ENCODE data around the gene TRAM2. TPM values are rescaled to one million over a fixed set of nuclear protein-coding genes. Genes with fewer than 3 reads are reported as not detected.

The TRAM2 gene
- total RNA-seq, 6 experiments from 2014 or later: 16.1 to 24.8 (median 17.8) TPM

DNA sequence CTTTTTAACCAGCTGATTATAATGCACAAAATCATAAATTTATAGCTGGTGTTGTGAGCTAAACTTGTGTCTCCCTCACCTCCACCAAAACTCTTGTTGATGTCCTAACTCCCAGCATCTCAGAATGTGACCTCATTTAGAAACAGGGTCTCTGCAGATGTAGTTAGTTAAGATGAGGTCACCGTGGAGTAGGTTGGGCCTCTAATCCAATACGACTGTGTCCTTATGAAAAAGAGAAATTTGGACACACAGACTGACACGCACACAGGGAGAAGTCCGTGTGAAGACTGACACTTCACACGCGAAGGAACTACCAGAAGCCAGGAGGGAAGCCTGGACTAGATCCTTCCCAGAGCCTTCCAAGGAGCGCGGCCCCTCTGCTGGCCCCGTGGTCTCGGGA, 46.5 kb downstream of the TRAM2 start:
- intact Hi-C loops (cut with DNase I): no loop called here
- TF ChIP-seq POLR2A (IDR thresholded peaks at IDR 0.05): no peak
- TF ChIP-seq, protein P1, sequence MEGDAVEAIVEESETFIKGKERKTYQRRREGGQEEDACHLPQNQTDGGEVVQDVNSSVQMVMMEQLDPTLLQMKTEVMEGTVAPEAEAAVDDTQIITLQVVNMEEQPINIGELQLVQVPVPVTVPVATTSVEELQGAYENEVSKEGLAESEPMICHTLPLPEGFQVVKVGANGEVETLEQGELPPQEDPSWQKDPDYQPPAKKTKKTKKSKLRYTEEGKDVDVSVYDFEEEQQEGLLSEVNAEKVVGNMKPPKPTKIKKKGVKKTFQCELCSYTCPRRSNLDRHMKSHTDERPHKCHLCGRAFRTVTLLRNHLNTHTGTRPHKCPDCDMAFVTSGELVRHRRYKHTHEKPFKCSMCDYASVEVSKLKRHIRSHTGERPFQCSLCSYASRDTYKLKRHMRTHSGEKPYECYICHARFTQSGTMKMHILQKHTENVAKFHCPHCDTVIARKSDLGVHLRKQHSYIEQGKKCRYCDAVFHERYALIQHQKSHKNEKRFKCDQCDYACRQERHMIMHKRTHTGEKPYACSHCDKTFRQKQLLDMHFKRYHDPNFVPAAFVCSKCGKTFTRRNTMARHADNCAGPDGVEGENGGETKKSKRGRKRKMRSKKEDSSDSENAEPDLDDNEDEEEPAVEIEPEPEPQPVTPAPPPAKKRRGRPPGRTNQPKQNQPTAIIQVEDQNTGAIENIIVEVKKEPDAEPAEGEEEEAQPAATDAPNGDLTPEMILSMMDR (IDR thresholded peaks at IDR 0.05): no peak
- ATAC-seq (no peak), DNase-seq (no peak)
- Histone ChIP-seq H3K36me3 (no peaks in the 10 kb centered on the region), H3K4me3 (no peak overlapping the region), H3K9me3 (no peaks in the 10 kb centered on the region), H3K27me3 (no peaks in the 10 kb centered on the region), H3K4me1 (no peaks in the 10 kb centered on the region), H3K27ac (no peak overlapping the region)
- 100% methylated on average over 5 of the region's 10 CpGs for WGBS (ENCODE audit: insufficient coverage, low coverage, low lambda C conversion rate, missing lambda C conversion rate)

DNA sequence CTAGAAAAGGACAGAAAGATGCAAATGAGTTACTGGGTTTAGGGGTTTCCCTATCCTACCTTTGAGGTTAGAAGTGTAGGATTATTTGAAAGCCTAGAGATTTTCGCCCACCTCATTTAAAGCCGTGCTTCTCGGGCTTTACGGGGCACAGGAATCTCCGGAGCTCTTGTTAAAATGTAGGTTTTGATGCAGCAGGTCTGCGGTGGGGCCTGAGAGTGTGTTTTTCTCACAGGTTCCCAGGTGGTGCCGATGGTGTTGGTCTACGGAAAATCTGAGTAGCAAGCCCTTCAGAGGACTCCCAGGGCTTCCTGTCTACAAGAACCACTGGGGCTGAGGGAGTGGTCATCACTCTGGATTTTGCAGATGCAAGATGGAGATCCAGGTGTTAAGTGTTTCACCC, 47.5 kb downstream of the TRAM2 start:
- H3K36me3 ChIP-seq: no peaks in the 10 kb centered on the region
- no peak overlapping the region for H3K4me3 ChIP-seq
- intact Hi-C loops (cut with DNase I): no loop called here
- WGBS (ENCODE audit: insufficient coverage, low coverage, low lambda C conversion rate, missing lambda C conversion rate): 93% methylated on average over 8 of the region's 8 CpGs
- DNase-seq (no peak), ATAC-seq (no peak)
- no peaks in the 10 kb centered on the region for H3K4me1 ChIP-seq
- TF ChIP-seq POLR2A (IDR thresholded peaks at IDR 0.05): no peak
- TF ChIP-seq, protein P1 (IDR thresholded peaks at IDR 0.05): no peak
- H3K27me3 ChIP-seq: no peaks in the 10 kb centered on the region
- no peak overlapping the region for H3K27ac ChIP-seq
- no peaks in the 10 kb centered on the region for H3K9me3 ChIP-seq

GRCh38 chr6:52527436-52527835, 49.4 kb downstream of the TRAM2 start:
- H3K36me3 ChIP-seq: no peaks in the 10 kb centered on the region
- H3K9me3 ChIP-seq: no peaks in the 10 kb centered on the region
- 94% methylated on average over 4 of the region's 7 CpGs for WGBS (ENCODE audit: insufficient coverage, low coverage, low lambda C conversion rate, missing lambda C conversion rate)
- no peak overlapping the region for H3K27ac ChIP-seq
- H3K27me3 ChIP-seq: no peaks in the 10 kb centered on the region
- H3K4me1 ChIP-seq: peaks cover 0 to 15% (median 10%) of the 10 kb centered on the region in 4 donors
- no peak overlapping the region for H3K4me3 ChIP-seq
- no peak for TF ChIP-seq POLR2A (IDR thresholded peaks at IDR 0.05)
- TF ChIP-seq, protein P1 (IDR thresholded peaks at IDR 0.05): no peak
- intact Hi-C loops (cut with DNase I): no loop called here
- DNase-seq: no peak
- no peak for ATAC-seq

DNA sequence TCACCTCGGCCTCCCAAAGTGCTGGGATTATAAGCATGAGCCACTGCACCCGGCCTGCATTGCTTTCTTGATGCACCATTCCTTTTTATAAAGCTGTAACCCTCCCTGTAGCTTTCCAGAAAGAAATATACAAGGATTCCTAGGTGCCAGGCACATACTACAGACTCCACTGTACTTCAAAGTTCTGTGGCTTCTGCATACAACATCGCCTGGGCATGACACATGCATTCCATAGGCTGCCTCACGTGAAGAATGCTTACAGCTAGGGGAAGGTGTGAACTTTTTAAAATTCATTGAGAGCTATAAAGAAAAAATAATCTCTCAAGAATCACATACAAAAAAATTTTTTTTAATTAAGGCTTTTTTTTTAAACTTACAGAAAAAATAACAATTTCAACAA, 50.2 kb downstream of the TRAM2 start:
- ATAC-seq (no peak), DNase-seq (no peak)
- TF ChIP-seq POLR2A (IDR thresholded peaks at IDR 0.05): no peak
- TF ChIP-seq, protein P1 (IDR thresholded peaks at IDR 0.05): no peak
- Histone ChIP-seq H3K27me3 (no peaks in the 10 kb centered on the region), H3K4me3 (no peak overlapping the region), H3K27ac (no peak overlapping the region), H3K4me1 (peaks cover 0 to 21% (median 10%) of the 10 kb centered on the region in 4 donors), H3K9me3 (no peaks in the 10 kb centered on the region), H3K36me3 (no peaks in the 10 kb centered on the region)
- 77% methylated on average over 4 of the region's 4 CpGs for WGBS (ENCODE audit: insufficient coverage, low coverage, low lambda C conversion rate, missing lambda C conversion rate)
- intact Hi-C loops (cut with DNase I): no loop called here

DNA sequence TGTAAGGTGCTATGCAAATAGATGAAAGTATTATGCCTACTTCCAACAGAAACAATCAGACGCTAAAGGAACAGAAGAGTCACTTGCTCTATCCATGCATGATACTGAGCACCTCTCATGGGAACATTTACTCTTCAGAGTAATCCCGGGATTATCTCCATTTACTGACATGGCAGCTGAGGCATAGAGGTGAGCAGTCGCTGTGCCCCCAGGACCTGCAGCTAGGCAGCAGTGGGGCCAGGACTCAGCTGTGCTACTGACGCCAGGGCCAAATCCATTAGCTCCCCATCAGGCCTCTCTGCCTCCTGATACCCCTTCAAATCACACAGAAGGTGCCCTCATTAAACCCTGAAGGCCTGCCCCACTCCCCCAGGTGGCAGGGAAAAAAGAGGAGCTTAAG, 51.9 kb downstream of the TRAM2 start:
- TF ChIP-seq, protein P1 (IDR thresholded peaks at IDR 0.05): no peak
- no peak for TF ChIP-seq POLR2A (IDR thresholded peaks at IDR 0.05)
- Histone ChIP-seq H3K36me3 (no peaks in the 10 kb centered on the region), H3K4me3 (no peak overlapping the region), H3K27ac (no peak overlapping the region), H3K27me3 (no peaks in the 10 kb centered on the region), H3K4me1 (peaks cover 0 to 31% (median 18%) of the 10 kb centered on the region in 4 donors), H3K9me3 (no peaks in the 10 kb centered on the region)
- 96% methylated on average over 4 of the region's 4 CpGs for WGBS (ENCODE audit: insufficient coverage, low coverage, low lambda C conversion rate, missing lambda C conversion rate)
- intact Hi-C loops (cut with DNase I): no loop called here
- DNase-seq: no peak
- ATAC-seq: no peak

Data from right lobe of liver (tissue), 6 donors.